NCI-H524 treated with DMSO at 0.1 percent for 48 hours (cell line): ENCODE data around the gene AGPAT2.

ENCODE experiments used
- DNase-seq: peaks from one replicate; lab custom pipeline; 2025; lab: John Stamatoyannopoulos, UW

AGPAT2 gene

GRCh38 chr9:136673088-136673974, 13.9 kb downstream of the AGPAT2 start:
- no peak for DNase-seq

- no peak for DNase-seq
Measured at GRCh38 chr9:136672431-136673087, 14.7 kb downstream of the AGPAT2 start.

GRCh38 chr9:136671646-136672430, 15.4 kb downstream of the AGPAT2 start:
- no peak for DNase-seq

- DNase-seq = no peak
Measured at GRCh38 chr9:136671254-136671614, 16.0 kb downstream of the AGPAT2 start.

- no peak for DNase-seq
Measured at GRCh38 chr9:136670576-136671253, 16.5 kb downstream of the AGPAT2 start.

- DNase-seq = no peak
Measured at GRCh38 chr9:136669791-136670464, 17.3 kb downstream of the AGPAT2 start.

- no peak for DNase-seq
Measured at GRCh38 chr9:136668983-136669790, 18.1 kb downstream of the AGPAT2 start.

- no peak for DNase-seq
Measured at GRCh38 chr9:136667940-136668760, 19.1 kb downstream of the AGPAT2 start.

GRCh38 chr9:136667214-136667939, 19.9 kb downstream of the AGPAT2 start:
- DNase-seq = no peak

- no peak for DNase-seq
Measured at GRCh38 chr9:136666372-136667213, 20.7 kb downstream of the AGPAT2 start.

GRCh38 chr9:136665704-136666371, 21.4 kb downstream of the AGPAT2 start:
- DNase-seq = no peak

- DNase-seq = no peak
Measured at GRCh38 chr9:136665111-136665703, 22.1 kb downstream of the AGPAT2 start.

- no peak for DNase-seq
Measured at GRCh38 chr9:136664000-136664915, 23.0 kb downstream of the AGPAT2 start.

GRCh38 chr9:136662656-136663581, 24.3 kb downstream of the AGPAT2 start, which contains the start of gene EGFL7:
TSS of gene EGFL7 (plus strand) at chr9:136662916. CDS start at chr9:136668283, 5,367 bp downstream.
- DNase-seq = no peak

GRCh38 chr9:136662326-136662655, 25.0 kb downstream of the AGPAT2 start:
- no peak for DNase-seq
